HepG2 (cell line): ENCODE measurements around the gene CHCT1. TPM values are rescaled to one million over a fixed set of nuclear protein-coding genes. Genes with fewer than 3 reads are reported as not detected.

Source experiments
- CENPT ChIP-seq: sonication (generic); formaldehyde crosslinking; IDR thresholded peaks from 2 replicates; pipeline ENCODE4 v1.8.0; 2022; ENCODE audit warnings: low read depth, mild to moderate bottlenecking, moderate library complexity, missing genetic modification reagents
- HMGXB3 ChIP-seq: sonication (generic); formaldehyde crosslinking; IDR thresholded peaks from 2 replicates; pipeline ENCODE4 v1.4.0; 2020; ENCODE audit warnings: missing genetic modification reagents, borderline replicate concordance
- KIAA2018 ChIP-seq: sonication (generic); formaldehyde crosslinking; IDR thresholded peaks from 2 replicates; pipeline ENCODE4 v1.5.0; 2020; ENCODE audit warnings: mild to moderate bottlenecking, missing genetic modification reagents, borderline replicate concordance
- PHF20 ChIP-seq: sonication (generic); formaldehyde crosslinking; IDR thresholded peaks from 2 replicates; pipeline ENCODE4 v1.5.0; 2020; ENCODE audit warnings: mild to moderate bottlenecking, missing genetic modification reagents
- TEF ChIP-seq: sonication (generic); formaldehyde crosslinking; IDR thresholded peaks from 2 replicates; pipeline ENCODE4 v1.5.0; 2020; ENCODE audit warnings: missing genetic modification reagents
- ZEB1 ChIP-seq: IDR thresholded peaks from 2 replicates; pipeline ENCODE4 v1.6.1; 2012; ENCODE audit warnings: mild to moderate bottlenecking, low read depth, inconsistent platforms; ENCODE audit not compliant: insufficient replicate concordance
- ZMYM4 ChIP-seq: sonication (generic); formaldehyde crosslinking; IDR thresholded peaks from 2 replicates; pipeline ENCODE4 v1.8.1; 2023; ENCODE audit warnings: mild to moderate bottlenecking, missing genetic modification reagents
- ZNF12 ChIP-seq: sonication (generic); formaldehyde crosslinking; IDR thresholded peaks from 2 replicates; pipeline ENCODE4 v1.5.0; 2020; ENCODE audit warnings: missing genetic modification reagents
- ZNF138 ChIP-seq: sonication (generic); formaldehyde crosslinking; IDR thresholded peaks from 2 replicates; pipeline ENCODE4 v1.5.0; 2020; ENCODE audit warnings: mild to moderate bottlenecking, low read depth, missing genetic modification reagents
- ZNF280B ChIP-seq: sonication (generic); formaldehyde crosslinking; IDR thresholded peaks from 2 replicates; pipeline ENCODE4 v1.5.0; 2020; ENCODE audit warnings: missing genetic modification reagents, mild to moderate bottlenecking, borderline replicate concordance
- ZNF501 ChIP-seq: sonication (generic); formaldehyde crosslinking; IDR thresholded peaks from 2 replicates; pipeline ENCODE4 v1.5.1; 2020; ENCODE audit warnings: mild to moderate bottlenecking, moderate library complexity, missing genetic modification reagents
- ZNF777 ChIP-seq: sonication (generic); formaldehyde crosslinking; IDR thresholded peaks from 2 replicates; pipeline ENCODE4 v1.4.0; 2020; ENCODE audit warnings: missing genetic modification reagents
- ZNF879 ChIP-seq: sonication (generic); formaldehyde crosslinking; IDR thresholded peaks from 2 replicates; pipeline ENCODE4 v1.8.1; 2023; ENCODE audit warnings: missing genetic modification reagents
- polyA plus RNA-seq, 8 experiments: library from polyadenylated mRNA; depleted of rRNA in 3 of 8; stranded (reverse) in 7 of 8; unstranded in 1 of 8; fragments of >200 nt; fragmentation: Illumina TruSeq in 4 of 8; extraction: Trizol in 4 of 8; gene quantifications; 2 replicates each; pipeline versions ENCODE4 v1.2.1 to v1.2.3, GENCODE V29; 2011 to 2016; ENCODE audit warnings: low read depth in 4 of 8, missing spikeins in 1 of 8, mixed read lengths in 1 of 8; ENCODE audit not compliant: insufficient read depth in 1 of 8
- total RNA-seq, 5 experiments: library from RNA; depleted of rRNA; stranded (reverse); fragments of >200 nt; fragmentation: Illumina TruSeq; extraction: Trizol; gene quantifications; 2 replicates each; pipeline ENCODE4 v1.2.3, GENCODE V29; 2016; ENCODE audit warnings: low read depth in 1 of 5

CHCT1 gene
- total and polyA plus RNA-seq, 2 of the 13 experiments (the other 11 are each of a cell fraction or from before 2014, with no cell fraction given), result not detected

GRCh38 chr17:60390925-60391470 lies 31.3 kb upstream of the CHCT1 start (continued):
- TF ChIP-seq KIAA2018 (CRISPR knock-in tag) (no peak), TEF (CRISPR knock-in tag) (no peak), HMGXB3 (CRISPR knock-in tag) (no peak), ZNF879 (CRISPR knock-in tag) (no peak), ZNF501 (CRISPR knock-in tag) (no peak; the same call in 1 of the 2 replicates), ZMYM4 (CRISPR knock-in tag) (no peak), ZNF138 (CRISPR knock-in tag) (no peak), PHF20 (no peak), CENPT (CRISPR knock-in tag) (no peak), ZNF12 (CRISPR knock-in tag) (no peak), ZNF777 (CRISPR knock-in tag) (no peak), ZNF280B (CRISPR knock-in tag) (no peak), ZEB1 (no peak)
